ENCODE results near the gene GALNT7.
A peak's percentile ranks its signal among the peaks of the same experiment; 100 is the strongest.

The GALNT7 gene

DNA sequence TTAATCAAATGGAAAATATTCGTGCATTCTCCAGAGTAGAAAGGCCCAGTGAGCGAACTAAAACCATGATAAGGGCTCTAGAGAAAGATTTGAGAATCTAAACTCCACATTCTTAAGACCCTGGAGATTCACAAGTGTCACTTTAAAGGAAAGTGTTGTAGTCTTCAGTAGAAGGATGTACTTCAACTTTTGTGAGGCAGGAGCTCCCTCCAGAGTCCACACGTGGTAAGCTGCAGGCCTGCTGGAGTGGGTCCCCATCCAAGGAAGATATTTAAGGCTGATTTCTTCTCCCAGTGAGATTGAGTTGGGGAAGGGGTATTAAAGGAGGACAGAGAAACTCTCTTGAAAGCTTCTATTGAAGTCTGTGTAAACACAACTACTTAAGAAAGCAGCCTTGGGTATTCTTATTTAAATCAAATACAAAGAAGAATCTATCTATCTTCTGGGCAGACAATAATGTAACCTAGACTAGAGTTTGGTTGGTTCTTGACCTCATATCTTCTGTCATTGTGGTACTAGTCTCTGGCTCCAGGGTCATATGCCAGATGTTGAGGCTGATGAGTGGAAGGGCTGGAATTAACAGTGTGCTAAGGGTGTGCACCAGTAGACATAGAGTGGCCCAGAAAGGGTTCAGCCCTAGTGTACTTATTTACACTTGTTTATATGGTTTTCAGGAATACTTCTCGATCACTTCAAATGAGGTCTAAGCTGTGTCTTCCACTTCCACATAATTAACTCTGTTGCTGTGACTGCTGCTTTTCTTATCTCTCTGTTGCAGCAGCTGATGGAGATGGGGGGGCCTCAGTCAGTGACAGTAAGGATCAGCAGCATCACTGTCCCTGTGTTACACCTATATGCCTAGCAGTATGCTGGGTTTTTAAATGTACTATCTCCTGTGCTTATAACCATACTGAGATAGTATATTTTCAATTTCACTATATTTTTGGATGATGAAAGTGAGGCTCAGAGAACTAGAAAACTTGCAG lies 89.4 kb downstream of the GALNT7 start:
- CTCF ChIA-PET: interaction anchor here (0.6 to 2.1 kb wide), 13 partner anchors 13 to 245 kb away, joined by 3 to 25 read pairs (median 4); no protein-coding TSS in a partner anchor
- peak; percentile 54 for DNase-seq (ENCODE audit: low spot score)
- TF ChIP-seq, protein P1, sequence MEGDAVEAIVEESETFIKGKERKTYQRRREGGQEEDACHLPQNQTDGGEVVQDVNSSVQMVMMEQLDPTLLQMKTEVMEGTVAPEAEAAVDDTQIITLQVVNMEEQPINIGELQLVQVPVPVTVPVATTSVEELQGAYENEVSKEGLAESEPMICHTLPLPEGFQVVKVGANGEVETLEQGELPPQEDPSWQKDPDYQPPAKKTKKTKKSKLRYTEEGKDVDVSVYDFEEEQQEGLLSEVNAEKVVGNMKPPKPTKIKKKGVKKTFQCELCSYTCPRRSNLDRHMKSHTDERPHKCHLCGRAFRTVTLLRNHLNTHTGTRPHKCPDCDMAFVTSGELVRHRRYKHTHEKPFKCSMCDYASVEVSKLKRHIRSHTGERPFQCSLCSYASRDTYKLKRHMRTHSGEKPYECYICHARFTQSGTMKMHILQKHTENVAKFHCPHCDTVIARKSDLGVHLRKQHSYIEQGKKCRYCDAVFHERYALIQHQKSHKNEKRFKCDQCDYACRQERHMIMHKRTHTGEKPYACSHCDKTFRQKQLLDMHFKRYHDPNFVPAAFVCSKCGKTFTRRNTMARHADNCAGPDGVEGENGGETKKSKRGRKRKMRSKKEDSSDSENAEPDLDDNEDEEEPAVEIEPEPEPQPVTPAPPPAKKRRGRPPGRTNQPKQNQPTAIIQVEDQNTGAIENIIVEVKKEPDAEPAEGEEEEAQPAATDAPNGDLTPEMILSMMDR (conservative IDR thresholded peaks at IDR 0.05; ENCODE audit: low read depth): peak; percentile 86
- no peak overlapping the region for H3K27ac ChIP-seq
- POLR2A ChIA-PET (ENCODE audit: low non-redundant PET): no interaction called here

DNA sequence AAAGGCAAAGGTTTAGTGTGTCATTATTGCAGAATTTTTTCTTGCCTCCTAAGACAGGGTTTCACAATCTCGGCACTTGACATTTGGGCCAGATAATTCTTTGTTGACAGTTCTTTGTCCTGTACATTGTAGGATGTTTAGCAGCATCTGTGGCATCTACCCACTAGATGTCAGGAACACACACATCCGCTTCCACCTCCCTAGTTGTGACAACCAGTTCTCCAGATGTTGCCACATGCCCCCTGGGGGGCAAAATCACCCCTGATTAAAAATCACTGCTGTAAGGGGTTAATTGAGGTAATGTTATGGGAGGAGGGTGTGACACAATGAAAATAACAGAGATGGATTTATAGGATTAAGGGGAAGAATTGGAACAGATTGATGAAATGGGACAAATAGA lies 90.3 kb downstream of the GALNT7 start:
- ChIA-PET POLR2A (ENCODE audit: low non-redundant PET) (no interaction called here), CTCF (interaction anchor here (0.9 to 2.1 kb wide), 2 partner anchors 88 to 241 kb away, joined by 3 to 9 read pairs; no protein-coding TSS in a partner anchor)
- TF ChIP-seq, protein P1 (conservative IDR thresholded peaks at IDR 0.05; ENCODE audit: low read depth): no peak
- no peak overlapping the region for H3K27ac ChIP-seq
- DNase-seq (ENCODE audit: low spot score): no peak

DNA sequence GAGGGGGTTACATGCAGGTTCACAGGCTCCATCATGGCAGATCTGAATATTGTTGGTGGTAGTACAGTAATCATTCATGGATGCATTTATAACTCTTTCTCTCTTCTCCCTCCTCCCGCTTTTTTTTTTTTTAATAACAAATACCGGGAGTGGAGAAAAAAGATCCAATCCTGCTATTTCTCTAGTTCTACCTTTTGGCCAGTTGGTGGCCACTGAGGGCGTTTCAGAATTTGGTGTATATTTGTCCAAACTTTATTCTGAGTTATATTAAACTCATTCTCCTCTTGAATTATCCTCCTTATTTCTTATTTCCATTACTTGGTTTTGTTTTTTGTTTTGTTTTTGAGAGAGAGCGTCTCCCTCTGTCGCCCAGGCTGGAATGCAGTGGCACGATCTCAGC lies 90.7 kb downstream of the GALNT7 start:
- DNase-seq (ENCODE audit: low spot score): no peak
- ChIA-PET CTCF (interaction anchor here (0.7 kb wide), 1 partner anchor 154 kb away, joined by 3 read pairs; no protein-coding TSS in a partner anchor), POLR2A (ENCODE audit: low non-redundant PET) (no interaction called here)
- no peak overlapping the region for H3K27ac ChIP-seq
- TF ChIP-seq, protein P1 (conservative IDR thresholded peaks at IDR 0.05; ENCODE audit: low read depth): no peak

DNA sequence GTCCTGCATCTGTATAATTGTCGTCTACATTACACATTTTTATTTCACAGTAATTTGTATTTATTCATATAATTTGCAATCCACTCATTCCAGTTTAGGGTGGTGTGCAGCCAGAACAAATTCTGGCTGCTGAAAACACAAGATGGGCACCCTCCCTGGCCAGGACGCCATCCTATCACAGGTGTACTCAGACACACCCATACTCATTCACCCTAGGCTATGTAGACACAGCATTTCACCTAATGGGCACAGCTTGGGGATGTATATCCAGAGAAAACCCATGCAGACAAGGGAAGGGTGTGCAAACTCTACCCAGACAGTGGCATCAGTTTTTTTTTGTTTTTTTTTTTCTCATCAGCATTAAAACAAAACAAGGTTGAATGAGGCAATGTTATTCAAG lies 92.4 kb downstream of the GALNT7 start:
- no peak overlapping the region for H3K27ac ChIP-seq
- ChIA-PET CTCF (no interaction called here), POLR2A (ENCODE audit: low non-redundant PET) (no interaction called here)
- DNase-seq (ENCODE audit: low spot score): no peak
- TF ChIP-seq, protein P1 (conservative IDR thresholded peaks at IDR 0.05; ENCODE audit: low read depth): no peak

DNA sequence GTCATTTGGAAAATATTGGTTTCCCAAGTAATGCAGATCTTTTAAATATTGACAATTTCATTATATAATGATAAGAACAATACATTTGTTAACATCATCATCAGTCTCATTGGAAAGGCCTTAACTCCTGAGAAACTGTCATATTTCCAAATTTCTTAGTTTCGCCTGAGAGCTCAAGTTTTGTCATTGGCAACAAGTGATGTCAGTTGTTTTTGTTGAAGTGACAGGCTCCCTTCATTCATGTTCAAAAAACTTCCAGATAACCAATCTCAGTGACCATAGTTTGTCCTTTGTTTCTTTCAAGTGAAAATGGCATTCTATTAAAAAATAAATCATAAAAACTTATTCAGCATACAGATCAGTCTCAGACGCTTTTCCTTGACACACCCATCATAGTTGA lies 93.8 kb downstream of the GALNT7 start:
- TF ChIP-seq, protein P1 (conservative IDR thresholded peaks at IDR 0.05; ENCODE audit: low read depth): no peak

DNA sequence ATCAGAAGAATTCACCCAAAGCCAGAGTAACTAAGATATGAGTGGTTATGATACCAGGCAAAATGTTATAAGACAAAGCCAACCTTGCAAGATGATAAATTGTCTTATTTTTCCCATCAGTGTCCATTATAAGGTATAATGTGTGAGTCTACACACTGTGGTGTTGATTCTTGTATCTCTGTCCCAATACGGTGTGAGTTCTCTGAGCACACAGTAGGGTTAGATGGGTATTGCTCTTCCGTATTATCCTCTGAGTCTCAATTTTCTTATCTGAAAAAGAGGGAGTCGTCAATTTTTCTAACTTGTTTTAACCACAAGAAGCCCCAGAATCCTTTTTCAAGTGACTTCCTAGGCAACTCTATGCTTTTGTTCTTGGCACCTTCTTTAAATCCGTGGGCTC lies 95.6 kb downstream of the GALNT7 start:
- TF ChIP-seq, protein P1 (conservative IDR thresholded peaks at IDR 0.05; ENCODE audit: low read depth): no peak
- CTCF ChIA-PET: no interaction called here
- no peak overlapping the region for H3K27ac ChIP-seq
- POLR2A ChIA-PET (ENCODE audit: low non-redundant PET): no interaction called here
- no peak for DNase-seq (ENCODE audit: low spot score)

More for the DNA sequence above, 93.8 kb downstream of the GALNT7 start:
- no peak for DNase-seq (ENCODE audit: low spot score)
- CTCF ChIA-PET: no interaction called here
- POLR2A ChIA-PET (ENCODE audit: low non-redundant PET): no interaction called here
- H3K27ac ChIP-seq: no peak overlapping the region

All from RWPE1 (cell line).